B cell (primary cell): Measurements from ENCODE around the gene ZNF37A. TPM values are rescaled to one million over a fixed set of nuclear protein-coding genes. Genes with fewer than 3 reads are reported as not detected.
"Not testable (repeated sequence)": the region's sequence is repeated elsewhere in the genome, so short reads cannot be mapped to it uniquely, and the experiment has no call there.

Experiments
- ATAC-seq: fragments of 200-7000 bp; cut with Tn5 transposase; one replicate; pipeline ENCODE4 v1.10.0; 2021; ENCODE audit warnings: low read depth, mild to moderate bottlenecking, moderate number of reproducible peaks, moderate library complexity
- CTCF ChIA-PET: fragments of 350-600 bp; sonication (Branson Sonifier 250); formaldehyde crosslinking; loops from one replicate; lab custom pipeline; 2021; ENCODE audit warnings: antibody characterized with exemption, inconsistent platforms; lab: Charles Lee
- POLR2A ChIA-PET: fragments of 350-600 bp; sonication (Branson Sonifier 250); formaldehyde crosslinking; loops from one replicate; lab custom pipeline; 2021; ENCODE audit warnings: antibody characterized with exemption; lab: Charles Lee
- DNase-seq: peaks from one replicate; pipeline ENCODE4 v3.0.0; 2013
- H2AFZ ChIP-seq: 2 replicates; pipeline ENCODE4 v1.6.1; 2012; ENCODE audit warnings: mild to moderate bottlenecking, low read depth, low read length; ENCODE audit not compliant: insufficient read depth, poor library complexity, severe bottlenecking
- H3K27ac ChIP-seq, 2 donors: 1 replicate in 1 of 2; 2 replicates in 1 of 2; pipeline ENCODE4 v1.5.1; 2012 to 2013; ENCODE audit warnings: low read length in 2 of 2, mild to moderate bottlenecking in 2 of 2, moderate library complexity in 1 of 2
- H3K27me3 ChIP-seq, 4 experiments: fragments of 200-600 bp in 1 of 4; sonication (generic) in 1 of 4; replicated peaks in 1 of 4; 1 replicate in 2 of 4; 2 replicates in 2 of 4; pipeline versions ENCODE4 v1.6.1 to v1.7.0; 2013 to 2016; ENCODE audit warnings: low read length in 3 of 4, mild to moderate bottlenecking in 2 of 4, mixed read lengths in 1 of 4, moderate library complexity in 1 of 4; ENCODE audit not compliant: insufficient read depth in 4 of 4, control insufficient read depth in 3 of 4; ENCODE audit errors: control extremely low read depth in 1 of 4
- H3K36me3 ChIP-seq, 2 experiments: replicated peaks in 1 of 2; 1 replicate in 1 of 2; 2 replicates in 1 of 2; pipeline versions ENCODE4 v1.6.1 to v1.7.1; 2013; ENCODE audit warnings: low read length in 1 of 2; ENCODE audit not compliant: insufficient read depth in 2 of 2, control insufficient read depth in 1 of 2; ENCODE audit errors: control extremely low read depth in 1 of 2, extremely low read depth in 1 of 2
- H3K4me1 ChIP-seq, 2 donors: fragments of 200-600 bp in 1 of 2; sonication (generic) in 1 of 2; 1 replicate in 1 of 2; 2 replicates in 1 of 2; pipeline versions ENCODE4 v1.5.1 to v1.6.1; 2013 to 2017; ENCODE audit warnings: low read length in 2 of 2; ENCODE audit not compliant: control insufficient read depth in 2 of 2, insufficient read depth in 2 of 2
- H3K4me2 ChIP-seq: replicated peaks from 2 replicates; pipeline ENCODE3; 2012; ENCODE audit warnings: mild to moderate bottlenecking, low read depth, low read length; ENCODE audit not compliant: poor library complexity, severe bottlenecking
- H3K4me3 ChIP-seq, 5 experiments: fragments of 200-600 bp in 1 of 5; sonication (generic) in 1 of 5; 1 replicate in 3 of 5; 2 replicates in 2 of 5; pipeline versions ENCODE4 v1.5.1 to v1.7.0; 2011 to 2016; ENCODE audit warnings: low read length in 4 of 5, mild to moderate bottlenecking in 4 of 5, low read depth in 2 of 5, control low read depth in 1 of 5, moderate library complexity in 1 of 5; ENCODE audit not compliant: insufficient read depth in 1 of 5; ENCODE audit errors: control extremely low read depth in 1 of 5, extremely low read depth in 1 of 5
- H3K79me2 ChIP-seq: fragments of 200-600 bp; sonication (generic); one replicate; pipeline ENCODE4 v1.6.0; 2016; ENCODE audit warnings: low read length; ENCODE audit not compliant: control insufficient read depth, insufficient read depth
- H3K9ac ChIP-seq: fragments of 200-600 bp; sonication (generic); 2 replicates; pipeline ENCODE4 v1.6.1; 2017; ENCODE audit warnings: mild to moderate bottlenecking, low read length, moderate library complexity
- H3K9me3 ChIP-seq, 3 donors: one replicate each; pipeline versions ENCODE4 v1.6.1 to v1.7.1; 2013; ENCODE audit warnings: low read length in 2 of 3; ENCODE audit not compliant: control insufficient read depth in 2 of 3, insufficient read depth in 1 of 3; ENCODE audit errors: control extremely low read depth in 1 of 3
- H4K20me1 ChIP-seq: 2 replicates; pipeline ENCODE4 v1.6.0; 2012; ENCODE audit warnings: mild to moderate bottlenecking, low read length; ENCODE audit not compliant: insufficient read depth, control insufficient read depth, poor library complexity, severe bottlenecking
- H3K27ac Mint-ChIP-seq: one replicate; pipeline ENCODE4 v1.8.0; 2021; ENCODE audit warnings: mixed read lengths
- H3K27me3 Mint-ChIP-seq: one replicate; pipeline ENCODE4 v1.8.0; 2021; ENCODE audit warnings: mixed read lengths
- H3K4me1 Mint-ChIP-seq: one replicate; pipeline ENCODE4 v1.8.0; 2021; ENCODE audit warnings: mixed read lengths
- H3K4me3 Mint-ChIP-seq: one replicate; pipeline ENCODE4 v1.8.0; 2021; ENCODE audit warnings: mixed read lengths
- H3K9me3 Mint-ChIP-seq: one replicate; pipeline ENCODE4 v1.8.0; 2022; ENCODE audit warnings: mixed read lengths; ENCODE audit not compliant: insufficient read depth
- EZH2 ChIP-seq: IDR thresholded peaks from 2 replicates; pipeline ENCODE4 v1.6.1; 2012; ENCODE audit warnings: borderline replicate concordance, low read depth, mild to moderate bottlenecking, moderate library complexity, low read length; ENCODE audit not compliant: insufficient read depth, poor library complexity, severe bottlenecking
- WGBS: methylation state at CpG from one replicate; pipeline ENCODE4 v1.1.5; 2013; ENCODE audit warnings: missing lambda C conversion rate; ENCODE audit not compliant: insufficient coverage; 5-methylcytosine and 5-hydroxymethylcytosine counted together
- intact Hi-C: fragments of 100-400 bp; cut with micrococcal nuclease; formaldehyde crosslinking; loops from one replicate; pipeline ENCODE4 v1.10.0; 2022
- polyA plus RNA-seq: library from polyadenylated mRNA; depleted of rRNA; stranded (reverse); fragments of >200 nt; gene quantifications from 2 replicates; pipeline ENCODE4 v1.2.3, GENCODE V29; 2012
- total RNA-seq, 2 donors: library from RNA; stranded (reverse); fragments of 120-200 nt in 1 of 2; gene quantifications; 1 replicate in 1 of 2; 2 replicates in 1 of 2; pipeline versions ENCODE4 v1.2.3 to v1.2.4, GENCODE V29; 2013 to 2022
- TF ChIP-seq, protein P1 (sequence below): fragments of 200-600 bp; IDR thresholded peaks from one replicate; pipeline ENCODE4 v1.8.0; 2022; ENCODE audit warnings: antibody characterized with exemption, mild to moderate bottlenecking

Gene ZNF37A
- total and polyA plus RNA-seq, 2 donors (not counting 1 experiment from before 2014, with no cell fraction given): 6.1 to 26.4 TPM

DNA sequence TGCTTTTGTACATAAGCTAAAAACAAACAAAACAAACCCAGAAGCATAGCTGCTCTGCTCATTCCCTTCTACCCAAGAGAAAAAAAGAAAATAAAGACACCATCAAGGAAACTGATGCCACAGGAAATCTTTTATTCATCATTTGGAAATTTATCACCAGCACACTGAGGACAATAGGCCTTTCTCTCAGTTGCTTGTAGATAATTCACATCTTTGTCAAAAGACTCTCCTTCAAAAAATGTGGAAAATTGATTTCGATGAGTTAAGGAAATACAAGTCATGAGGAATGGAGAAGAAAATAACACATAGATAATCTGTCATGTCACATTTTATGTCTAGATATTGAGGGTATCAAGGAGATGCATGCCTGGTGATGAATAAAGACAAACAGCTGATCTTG lies 53.5 kb downstream of the ZNF37A start:
- no peaks in the 10 kb centered on the region for H4K20me1 ChIP-seq
- no peak overlapping the region for H2AFZ ChIP-seq
- CTCF ChIA-PET: no interaction called here
- H3K36me3 ChIP-seq: no peaks in the 10 kb centered on the region
- H3K79me2 ChIP-seq: no peaks in the 10 kb centered on the region
- no peaks in the 10 kb centered on the region for H3K27me3 ChIP-seq
- no peaks in the 10 kb centered on the region for H3K4me1 ChIP-seq
- POLR2A ChIA-PET: interaction anchor here (0.6 kb wide), 1 partner anchor 166 kb away, joined by 5 read pairs; no protein-coding TSS in a partner anchor
- H3K4me2 ChIP-seq: no peak overlapping the region
- TF ChIP-seq, protein P1, sequence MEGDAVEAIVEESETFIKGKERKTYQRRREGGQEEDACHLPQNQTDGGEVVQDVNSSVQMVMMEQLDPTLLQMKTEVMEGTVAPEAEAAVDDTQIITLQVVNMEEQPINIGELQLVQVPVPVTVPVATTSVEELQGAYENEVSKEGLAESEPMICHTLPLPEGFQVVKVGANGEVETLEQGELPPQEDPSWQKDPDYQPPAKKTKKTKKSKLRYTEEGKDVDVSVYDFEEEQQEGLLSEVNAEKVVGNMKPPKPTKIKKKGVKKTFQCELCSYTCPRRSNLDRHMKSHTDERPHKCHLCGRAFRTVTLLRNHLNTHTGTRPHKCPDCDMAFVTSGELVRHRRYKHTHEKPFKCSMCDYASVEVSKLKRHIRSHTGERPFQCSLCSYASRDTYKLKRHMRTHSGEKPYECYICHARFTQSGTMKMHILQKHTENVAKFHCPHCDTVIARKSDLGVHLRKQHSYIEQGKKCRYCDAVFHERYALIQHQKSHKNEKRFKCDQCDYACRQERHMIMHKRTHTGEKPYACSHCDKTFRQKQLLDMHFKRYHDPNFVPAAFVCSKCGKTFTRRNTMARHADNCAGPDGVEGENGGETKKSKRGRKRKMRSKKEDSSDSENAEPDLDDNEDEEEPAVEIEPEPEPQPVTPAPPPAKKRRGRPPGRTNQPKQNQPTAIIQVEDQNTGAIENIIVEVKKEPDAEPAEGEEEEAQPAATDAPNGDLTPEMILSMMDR: no peak
- no peak for TF ChIP-seq EZH2
- H3K4me3 ChIP-seq: no peak overlapping the region
- no peaks in the 10 kb centered on the region for H3K9me3 Mint-ChIP-seq
- no peaks in the 10 kb centered on the region for H3K4me1 Mint-ChIP-seq
- ATAC-seq: no peak
- no CpG with 5 or more reads among the region's 1 CpG for WGBS
- no peak overlapping the region for H3K27ac Mint-ChIP-seq
- no peak for DNase-seq
- no peak overlapping the region for H3K9ac ChIP-seq
- H3K27ac ChIP-seq: no peak overlapping the region
- H3K27me3 Mint-ChIP-seq: no peaks in the 10 kb centered on the region
- peaks cover 0 to 4% (median 2%) of the 10 kb centered on the region in 3 donors for H3K9me3 ChIP-seq
- intact Hi-C loops: no loop called here
- no peak overlapping the region for H3K4me3 Mint-ChIP-seq

DNA sequence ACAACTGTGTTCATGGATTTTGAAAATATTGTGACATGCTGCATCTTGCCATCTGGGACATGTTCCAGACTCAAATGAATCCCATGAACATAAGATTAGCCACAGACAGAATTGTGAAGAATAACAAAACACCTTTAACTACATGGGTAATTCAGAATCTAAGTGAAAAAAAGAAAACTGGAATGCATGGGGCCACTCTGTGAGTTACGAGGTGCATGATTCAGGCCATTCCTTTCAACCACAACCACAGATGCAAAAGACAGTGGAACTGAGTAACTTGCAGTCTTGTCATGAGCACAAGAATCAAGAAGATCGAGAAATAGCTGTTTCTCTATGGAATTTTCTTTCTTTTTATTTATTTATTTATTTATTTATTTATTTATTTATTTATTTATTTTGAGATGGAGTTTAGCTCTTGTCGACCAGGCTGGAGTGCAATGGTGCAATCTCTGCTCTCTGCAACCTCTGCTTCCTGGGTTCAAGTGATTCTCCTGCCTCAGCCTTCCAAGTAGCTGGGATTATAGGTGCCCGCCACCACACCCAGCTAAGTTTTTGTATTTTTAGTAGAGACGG lies 56.8 kb downstream of the ZNF37A start:
- H3K4me2 ChIP-seq, H3K79me2 ChIP-seq, H3K4me1 ChIP-seq, H3K4me1 Mint-ChIP-seq, POLR2A ChIA-PET, H3K27ac Mint-ChIP-seq, CTCF ChIA-PET, H4K20me1 ChIP-seq, H3K4me3 ChIP-seq, H3K27ac ChIP-seq, H3K4me3 Mint-ChIP-seq, H2AFZ ChIP-seq, H3K36me3 ChIP-seq, H3K27me3 Mint-ChIP-seq, H3K27me3 ChIP-seq, H3K9me3 Mint-ChIP-seq, ATAC-seq, intact Hi-C loops, H3K9me3 ChIP-seq, DNase-seq, H3K9ac ChIP-seq: not testable (repeated sequence)
- 89% methylated on average over 2 of the region's 5 CpGs for WGBS
